Activated T-helper 9 cell treated with anti-CD3 and anti-CD28 coated beads, Interleukin-2, amount 50 U/mL, for 16 hours (primary cell): Measurements from ENCODE around the gene GRM3.
"Not testable (repeated sequence)": the region's sequence is repeated elsewhere in the genome, so short reads cannot be mapped to it uniquely, and the experiment has no call there.

Experiments used
- DNase-seq: peaks from one replicate; pipeline ENCODE4 v3.0.0-alpha.2; 2020; ENCODE audit warnings: low read depth

Gene GRM3

DNA sequence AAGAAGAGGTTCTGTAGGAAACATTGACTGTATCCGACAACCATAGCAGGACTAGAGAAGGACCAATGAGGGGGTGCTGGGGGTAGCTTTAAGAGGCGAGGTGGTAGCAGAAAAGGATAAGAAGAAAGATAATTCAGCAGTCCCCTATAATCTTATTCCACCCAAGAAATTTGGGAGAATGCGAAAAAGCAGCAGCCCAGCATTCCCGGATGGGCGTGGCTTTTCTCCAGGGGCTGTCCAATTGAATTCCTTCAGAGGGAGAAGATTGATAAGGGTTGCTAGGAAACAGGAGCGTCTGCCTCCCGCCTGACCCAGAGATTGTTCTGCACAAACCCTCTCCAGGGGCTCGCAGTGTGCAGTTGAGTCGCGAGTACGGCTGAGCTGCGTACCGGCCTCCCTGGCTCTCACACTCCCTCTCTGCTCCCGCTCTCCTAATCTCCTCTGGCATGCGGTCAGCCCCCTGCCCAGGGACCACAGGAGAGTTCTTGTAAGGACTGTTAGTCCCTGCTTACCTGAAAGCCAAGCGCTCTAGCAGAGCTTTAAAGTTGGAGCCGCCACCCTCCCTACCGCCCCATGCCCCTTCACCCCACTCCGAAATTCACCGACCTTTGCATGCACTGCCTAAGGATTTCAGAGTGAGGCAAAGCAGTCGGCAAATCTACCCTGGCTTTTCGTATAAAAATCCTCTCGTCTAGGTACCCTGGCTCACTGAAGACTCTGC, at the start of gene GRM3:
GRM3 (plus strand) TSS at position 349 of the 721 bp plus-strand sequence. CDS start 121,237 bp downstream, outside the sequence.
- DNase-seq, result no peak

DNA sequence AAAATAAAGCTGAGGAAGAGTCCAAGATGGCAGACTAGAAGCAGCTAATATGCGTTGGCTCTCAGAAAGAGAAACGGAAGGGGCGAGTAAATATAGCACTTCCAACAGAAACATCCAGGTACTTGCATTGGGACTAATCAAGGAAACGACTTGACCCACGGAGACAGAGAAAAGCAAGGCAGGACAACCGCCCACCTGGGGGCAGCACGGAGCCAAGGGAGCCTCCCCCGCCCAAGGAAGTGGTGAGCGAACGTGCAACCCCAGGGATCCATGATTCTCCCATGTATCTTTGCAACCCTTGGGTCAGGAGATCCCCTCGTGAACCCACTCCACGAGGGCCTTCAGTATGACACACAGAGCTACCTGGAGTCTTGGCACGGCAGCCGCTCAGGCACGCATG, 45.4 kb upstream of the GRM3 start:
- no peak for DNase-seq

DNA sequence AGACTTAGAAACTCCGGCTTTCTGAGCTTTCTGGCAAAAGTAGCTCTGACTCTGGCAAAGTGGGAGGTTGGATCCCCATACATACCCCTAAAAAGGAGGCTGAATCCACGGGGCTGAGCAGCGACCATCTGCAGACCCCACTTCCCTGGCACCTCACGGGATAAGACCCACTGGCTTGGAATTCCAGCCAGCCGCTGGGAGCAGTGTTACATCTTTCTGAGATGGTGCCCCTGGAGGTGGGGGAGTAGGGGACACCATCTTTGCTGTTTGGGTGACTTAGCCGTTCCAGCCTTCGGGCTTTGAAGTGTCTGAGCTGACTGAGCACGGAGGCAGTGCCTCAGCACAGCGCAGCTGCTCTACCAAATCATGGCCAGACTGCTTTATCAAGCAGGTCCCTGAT, 45.0 kb upstream of the GRM3 start:
- no peak for DNase-seq

- no peak for DNase-seq
These were observed 43.0 kb upstream of the GRM3 start for GRCh38 chr7:86600506-86601290.

DNA sequence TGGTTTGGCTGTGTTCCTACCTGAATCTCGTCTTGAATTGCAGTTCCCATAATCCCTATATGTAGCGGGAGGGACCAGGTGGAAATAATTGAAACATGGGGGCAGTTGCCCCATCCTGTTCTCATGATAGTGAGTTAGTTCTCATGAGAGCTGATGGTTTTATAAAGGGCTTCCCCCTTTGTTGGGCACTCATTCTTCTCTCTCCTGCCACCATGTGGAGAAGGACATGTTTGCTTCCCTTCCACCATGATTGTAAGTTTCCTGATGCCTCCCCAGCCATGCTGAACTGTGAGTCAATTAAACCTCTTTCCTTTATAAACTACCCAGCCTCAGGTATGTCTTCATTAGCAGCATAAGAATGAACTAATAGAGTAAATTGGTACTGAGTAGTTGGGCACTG, 28.0 kb upstream of the GRM3 start:
- DNase-seq, result not testable (repeated sequence)

- no peak for DNase-seq
These were observed 844 bp downstream of the GRM3 start for GRCh38 chr7:86644282-86645224.

DNA sequence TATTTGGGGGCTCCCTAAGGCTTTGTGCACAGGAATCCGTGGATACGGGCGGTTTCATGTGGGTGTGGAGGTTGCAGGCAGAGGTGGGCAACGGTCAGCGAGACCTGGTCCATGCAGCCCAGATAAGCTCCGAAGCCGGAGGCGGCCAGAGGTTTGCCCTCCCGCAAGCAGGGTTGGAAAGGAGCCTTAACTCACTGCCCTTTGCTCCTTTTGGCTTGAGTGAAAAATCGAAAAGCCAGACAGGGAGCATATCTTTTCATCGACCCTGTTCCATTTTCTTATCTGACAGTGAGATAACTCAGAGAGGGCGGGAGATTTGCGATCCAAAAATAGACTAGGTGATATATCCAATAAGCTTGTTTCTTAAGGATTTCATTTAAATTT, 1.5 kb downstream of the GRM3 start:
- DNase-seq, result no peak

DNA sequence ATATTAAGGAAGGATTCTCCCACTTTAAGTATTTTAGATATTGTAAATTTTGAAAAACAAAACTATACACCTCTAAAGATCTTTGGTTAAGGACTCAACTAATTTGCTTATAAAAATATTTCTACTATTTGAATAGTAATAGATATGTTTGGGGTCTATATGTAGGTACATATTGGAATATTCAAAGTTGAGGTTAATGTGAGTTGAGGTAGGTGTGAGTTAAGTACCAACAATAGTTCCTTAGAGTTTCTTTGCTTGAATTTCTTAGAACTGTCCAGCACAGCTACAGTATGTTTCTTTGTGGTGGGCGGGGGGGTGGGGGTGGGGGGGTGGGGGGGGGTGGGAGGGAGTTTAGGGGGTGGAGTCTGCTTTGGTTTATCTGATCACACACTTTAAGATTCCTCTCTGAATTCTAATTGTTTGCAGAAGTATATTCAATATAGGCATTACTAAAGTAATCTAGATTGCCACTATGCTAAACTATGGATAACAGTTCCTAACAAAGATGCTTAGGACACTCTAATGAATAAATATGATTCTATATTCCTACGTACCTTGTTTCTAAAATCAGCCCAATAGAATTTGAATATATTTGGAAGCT, 2.1 kb downstream of the GRM3 start:
- DNase-seq, result no peak

GRCh38 chr7:86647385-86648094, 3.8 kb downstream of the GRM3 start:
- DNase-seq, result no peak

DNA sequence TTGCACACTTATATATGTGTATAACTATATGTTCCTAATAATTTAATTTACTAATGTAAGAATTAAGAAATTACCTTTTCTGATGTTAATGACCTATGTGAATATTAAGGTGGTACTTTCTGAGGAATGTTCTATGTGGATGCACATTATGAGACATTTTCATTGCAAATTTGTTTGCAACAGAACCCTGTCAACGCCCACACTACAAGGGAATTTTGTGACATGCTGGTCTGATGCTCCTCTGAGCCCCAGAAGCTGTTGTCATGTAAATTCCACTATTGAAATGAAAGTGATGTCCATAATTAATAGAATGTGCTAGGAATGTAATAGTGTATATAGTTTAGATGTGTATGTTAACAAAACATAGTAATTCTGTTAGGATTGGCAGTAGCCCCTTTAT, 4.5 kb downstream of the GRM3 start:
- no peak for DNase-seq

DNA sequence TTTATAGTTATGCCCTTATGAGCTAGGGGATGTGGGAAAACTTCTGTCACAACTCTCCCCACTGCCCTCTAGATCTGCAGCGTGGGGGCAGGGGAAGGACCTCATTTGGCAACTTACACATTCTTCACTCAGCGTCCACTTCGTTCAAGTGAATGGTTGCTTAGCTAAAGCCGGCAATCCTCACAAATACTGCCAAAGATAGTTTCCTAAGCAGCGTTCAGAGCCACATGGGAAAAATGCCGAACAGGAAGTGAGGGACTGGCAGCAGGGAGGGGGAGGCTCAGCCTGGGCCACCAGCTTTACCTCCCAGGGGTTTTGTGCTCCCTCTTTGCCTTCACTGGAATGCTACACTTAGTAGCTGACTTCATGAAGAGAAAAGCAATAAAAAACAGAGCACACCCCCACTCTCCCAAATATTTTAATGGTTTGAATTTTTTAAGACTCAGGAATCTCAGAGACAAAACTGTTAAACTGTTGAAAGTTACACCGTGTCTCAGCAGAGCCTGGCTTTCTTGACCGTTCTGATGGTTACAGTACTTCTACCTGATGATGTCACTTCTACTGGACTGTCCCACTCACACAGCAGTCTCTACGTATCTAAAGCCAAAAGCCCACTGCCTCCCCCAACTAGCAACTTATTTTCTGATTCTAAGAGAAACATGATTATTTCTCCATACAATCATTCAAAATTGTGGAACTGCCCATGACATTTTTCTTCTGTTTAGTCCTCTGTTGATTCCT, 10.4 kb downstream of the GRM3 start:
- DNase-seq, result no peak

- no peak for DNase-seq
These were observed 14.2 kb downstream of the GRM3 start for GRCh38 chr7:86657948-86658347.

DNA sequence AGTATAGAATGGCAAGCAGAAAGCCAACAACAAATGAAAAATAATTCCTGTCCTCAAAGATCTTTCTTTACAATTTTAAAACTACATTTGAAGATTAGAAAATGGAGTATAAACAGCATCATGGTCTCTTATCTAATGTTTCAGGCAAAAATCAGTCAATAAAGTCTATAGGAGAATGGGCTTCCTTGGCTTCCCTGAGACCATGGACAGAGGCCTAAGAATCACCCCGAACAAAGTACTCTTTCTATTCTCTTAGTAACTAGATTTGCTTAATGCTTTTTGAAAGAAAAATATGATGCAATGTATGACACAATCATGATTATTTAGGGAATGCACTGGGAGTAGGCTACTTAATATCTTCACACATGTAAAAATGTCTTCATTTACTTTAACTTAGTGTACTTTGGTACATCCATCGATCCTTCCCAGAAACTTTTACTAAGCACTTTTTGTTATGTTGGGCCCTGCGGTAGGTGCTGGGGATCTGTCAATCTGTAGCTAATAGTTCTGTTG, 17.3 kb downstream of the GRM3 start:
- no peak for DNase-seq

GRCh38 chr7:86664486-86664885, 20.8 kb downstream of the GRM3 start:
- no peak for DNase-seq

- no peak for DNase-seq
These were observed 21.3 kb downstream of the GRM3 start for GRCh38 chr7:86664991-86665390.

- DNase-seq, result no peak
These were observed 22.0 kb downstream of the GRM3 start for GRCh38 chr7:86665669-86666068.

DNA sequence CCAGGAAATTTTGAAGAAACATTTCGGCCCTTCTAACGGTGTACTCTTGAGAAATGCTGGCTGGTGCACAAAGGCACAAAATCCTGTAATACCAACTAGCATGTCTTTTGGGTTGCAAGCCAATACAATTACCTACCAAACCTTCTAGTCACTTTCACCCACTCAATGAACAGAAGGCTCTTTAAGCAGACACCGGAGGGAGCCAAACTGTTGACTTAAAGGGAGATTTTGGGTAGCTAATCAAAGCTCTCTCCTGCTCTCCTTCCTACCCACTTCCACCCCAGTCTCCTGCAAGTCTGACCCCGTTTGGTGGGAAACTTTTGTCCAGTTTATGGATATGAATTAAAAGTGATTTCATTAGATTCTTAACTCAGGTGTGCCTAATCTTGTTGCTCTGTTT, 24.0 kb downstream of the GRM3 start:
- DNase-seq, result no peak

- no peak for DNase-seq
These were observed 24.6 kb downstream of the GRM3 start for GRCh38 chr7:86668315-86668714.

DNA sequence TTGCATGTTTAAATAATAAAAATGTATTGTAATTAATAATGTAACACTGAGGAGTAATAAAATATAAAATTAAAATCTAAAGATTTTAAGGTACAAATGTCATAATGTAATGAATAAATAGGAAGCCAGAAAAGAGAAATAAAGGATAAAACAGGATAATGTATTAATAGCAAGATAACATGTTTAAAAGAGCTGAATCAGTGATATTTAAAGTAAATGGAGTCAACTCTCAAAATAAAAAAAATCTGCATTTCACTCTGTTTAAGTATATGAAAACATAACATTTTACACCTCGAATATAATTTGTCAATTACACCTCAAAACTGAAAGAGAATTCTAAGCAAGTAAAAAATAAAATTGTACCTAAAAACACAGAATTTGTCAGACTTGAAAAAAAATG, 44.1 kb downstream of the GRM3 start:
- DNase-seq, result no peak

- no peak for DNase-seq
These were observed 45.7 kb downstream of the GRM3 start for GRCh38 chr7:86689363-86689762.

DNA sequence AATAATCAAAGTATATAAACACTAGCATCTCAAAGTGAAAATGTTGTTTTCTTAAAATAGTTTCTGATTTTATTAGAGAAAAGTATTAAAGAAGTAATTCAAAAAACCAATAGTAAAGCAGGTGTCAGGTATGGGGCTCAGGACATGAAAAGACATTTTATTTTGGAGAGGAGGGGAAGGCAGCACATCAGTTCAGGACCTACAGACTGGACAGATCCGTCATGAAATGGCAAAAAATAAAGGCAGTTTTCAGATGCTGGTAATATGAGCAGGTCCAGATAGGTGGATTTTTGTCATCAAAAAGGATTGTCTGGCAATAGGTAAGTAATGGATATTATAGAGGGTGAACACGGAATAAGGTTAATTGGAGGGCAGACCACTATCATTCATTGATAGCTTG, 49.0 kb downstream of the GRM3 start:
- no peak for DNase-seq
